ENCODE measurements around the gene ZNF777.
"Not testable (repeated sequence)": the region's sequence is repeated elsewhere in the genome, so short reads cannot be mapped to it uniquely, and the experiment has no call there.

The ZNF777 gene

GRCh38 chr7:149448961-149449360 lies 11.9 kb downstream of the ZNF777 start:
- no peak for DNase-seq

GRCh38 chr7:149446026-149446425 lies 14.8 kb downstream of the ZNF777 start:
- not testable (repeated sequence) for DNase-seq

GRCh38 chr7:149444287-149444686 lies 16.6 kb downstream of the ZNF777 start:
- DNase-seq: no peak

GRCh38 chr7:149443523-149443922 lies 17.3 kb downstream of the ZNF777 start:
- DNase-seq: no peak

GRCh38 chr7:149442924-149443323 lies 17.9 kb downstream of the ZNF777 start:
- DNase-seq: no peak

GRCh38 chr7:149440222-149440621 lies 20.6 kb downstream of the ZNF777 start:
- DNase-seq: no peak

- DNase-seq: no peak
Observed at GRCh38 chr7:149436358-149436757, 24.5 kb downstream of the ZNF777 start.

- DNase-seq: no peak
Observed at GRCh38 chr7:149433124-149433523, 27.7 kb downstream of the ZNF777 start.

GRCh38 chr7:149432121-149432691 lies 28.7 kb downstream of the ZNF777 start:
- no peak for DNase-seq

- DNase-seq: no peak
Observed at GRCh38 chr7:149431486-149432120, 29.3 kb downstream of the ZNF777 start.

GRCh38 chr7:149430192-149430591 lies 30.7 kb downstream of the ZNF777 start:
- DNase-seq: no peak

GRCh38 chr7:149427893-149428292 lies 33.0 kb downstream of the ZNF777 start:
- no peak for DNase-seq

- no peak for DNase-seq
Observed at GRCh38 chr7:149427096-149427680, 33.7 kb downstream of the ZNF777 start.

GRCh38 chr7:149423449-149424110 lies 37.3 kb downstream of the ZNF777 start:
- DNase-seq: no peak

GRCh38 chr7:149422914-149423301 lies 38.0 kb downstream of the ZNF777 start:
- no peak for DNase-seq

GRCh38 chr7:149422162-149422913 lies 38.5 kb downstream of the ZNF777 start:
- DNase-seq: peak; percentile 64

- DNase-seq: no peak
Observed at GRCh38 chr7:149420006-149420405, 40.9 kb downstream of the ZNF777 start.

GRCh38 chr7:149415391-149416071 lies 45.3 kb downstream of the ZNF777 start:
- DNase-seq: no peak

GRCh38 chr7:149414745-149415390 lies 46.0 kb downstream of the ZNF777 start:
- no peak for DNase-seq

GRCh38 chr7:149414171-149414570 lies 46.7 kb downstream of the ZNF777 start:
- no peak for DNase-seq

- not testable (repeated sequence) for DNase-seq
Observed at GRCh38 chr7:149413083-149413482, 47.8 kb downstream of the ZNF777 start.

GRCh38 chr7:149409895-149410294 lies 51.0 kb downstream of the ZNF777 start:
- DNase-seq: no peak
